HCT116 (cell line): ENCODE data around the gene ICA1. TPM values are rescaled to one million over a fixed set of nuclear protein-coding genes. Genes with fewer than 3 reads are reported as not detected.

Experiments used
- ATAC-seq: fragments of 200-7000 bp; cut with Tn5 transposase; 2 replicates; pipeline ENCODE4 v1.9.1; 2020; ENCODE audit warnings: mild to moderate bottlenecking, moderate library complexity
- BruUV-seq: library from RNA; stranded (reverse); fragments of 400-500 nt; replicated peaks from 2 replicates; lab custom pipeline; 2021; lab: Mats Ljungman, UMichigan
- CTCF ChIA-PET: fragments of 300-600 bp; sonication (Branson Sonifier 250); formaldehyde crosslinking; loops from one replicate; lab custom pipeline; 2021; ENCODE audit warnings: antibody characterized with exemption; lab: Charles Lee
- POLR2A ChIA-PET: fragments of 300-600, 350-600 bp; sonication (Branson Sonifier 250); formaldehyde crosslinking; loops from one replicate; lab custom pipeline; 2021; ENCODE audit warnings: antibody characterized with exemption; lab: Charles Lee
- RAD21 ChIA-PET, 2 experiments: fragments of 300-600 bp; sonication (Branson Sonifier 250); formaldehyde crosslinking; loops; one replicate each; lab custom pipeline; 2023; ENCODE audit warnings: low total read pairs in 2 of 2; ENCODE audit not compliant: uncharacterized antibody in 2 of 2, unreplicated experiment in 2 of 2, low non-redundant PET in 1 of 2; lab: Charles Lee
- DNase-seq: peaks from one replicate; pipeline ENCODE4 v3.0.0-alpha.2; 2010; ENCODE audit warnings: low read depth, low spot score
- H2AFZ ChIP-seq: fragments of 200-600 bp; shearing (Covaris generic), sonication (generic); 2 replicates; pipeline ENCODE4 v1.6.1; 2017; ENCODE audit warnings: low read depth, mixed run types, mixed read lengths, antibody characterized with exemption, low read length; ENCODE audit not compliant: poor library complexity, severe bottlenecking
- H3K27ac ChIP-seq: 2 replicates; pipeline ENCODE4 v1.5.1; 2012; ENCODE audit warnings: low read depth, low read length
- H3K27me3 ChIP-seq: fragments of 200-600 bp; sonication (generic); 2 replicates; pipeline ENCODE4 v1.6.1; 2016; ENCODE audit warnings: mixed run types, low read length, mixed read lengths; ENCODE audit not compliant: insufficient read depth
- H3K36me3 ChIP-seq, 2 experiments: fragments of 200-500 bp in 1 of 2; fragments of 200-600 bp in 1 of 2; sonication (Bioruptor generic) in 1 of 2; sonication (generic) in 1 of 2; 2 replicates each; pipeline versions ENCODE4 v1.5.1 to v1.6.1; 2014 to 2016; ENCODE audit warnings: low read length in 2 of 2, inconsistent platforms in 1 of 2, mixed read lengths in 1 of 2, mixed run types in 1 of 2; ENCODE audit not compliant: insufficient read depth in 2 of 2, control insufficient read depth in 1 of 2
- H3K4me1 ChIP-seq, 2 experiments: fragments of 200-600 bp in 1 of 2; sonication (generic) in 1 of 2; 2 replicates each; pipeline versions ENCODE4 v1.5.1 to v1.6.1; 2012 to 2017; ENCODE audit warnings: low read length in 2 of 2, inconsistent platforms in 1 of 2, mild to moderate bottlenecking in 1 of 2, mixed read lengths in 1 of 2, mixed run types in 1 of 2, moderate library complexity in 1 of 2; ENCODE audit not compliant: insufficient read depth in 2 of 2, control insufficient read depth in 1 of 2
- H3K4me2 ChIP-seq: fragments of 200-600 bp; sonication (generic); 2 replicates; pipeline ENCODE4 v1.6.1; 2017; ENCODE audit warnings: mixed run types, low read length, mixed read lengths
- H3K4me3 ChIP-seq, 2 experiments: fragments of 200-600 bp in 1 of 2; sonication (generic) in 1 of 2; replicated peaks in 1 of 2; 2 replicates each; pipeline ENCODE4 v1.5.1; 2011 to 2016; ENCODE audit warnings: low read length in 2 of 2, control low read depth in 1 of 2, low read depth in 1 of 2, mild to moderate bottlenecking in 1 of 2, mixed read lengths in 1 of 2, mixed run types in 1 of 2
- H3K79me2 ChIP-seq: fragments of 200-600 bp; sonication (generic); 2 replicates; pipeline ENCODE4 v1.6.1; 2017; ENCODE audit warnings: mild to moderate bottlenecking, mixed run types, low read length, moderate library complexity, mixed read lengths; ENCODE audit not compliant: insufficient read depth
- H3K9ac ChIP-seq: fragments of 200-600 bp; sonication (generic); 2 replicates; pipeline ENCODE4 v1.6.1; 2016; ENCODE audit warnings: low read length, mixed read lengths
- H3K9me2 ChIP-seq: fragments of 200-600 bp; sonication (generic), shearing (Covaris generic); 2 replicates; pipeline ENCODE4 v1.6.1; 2017; ENCODE audit warnings: mixed run types, mild to moderate bottlenecking, moderate library complexity; ENCODE audit not compliant: insufficient read depth
- H3K9me3 ChIP-seq, 2 experiments: fragments of 200-500 bp in 1 of 2; fragments of 200-600 bp in 1 of 2; sonication (Bioruptor generic) in 1 of 2; sonication (generic) in 1 of 2; 2 replicates each; pipeline ENCODE4 v1.6.1; 2014 to 2017; ENCODE audit warnings: low read length in 2 of 2, mixed read lengths in 2 of 2, inconsistent platforms in 1 of 2, low read depth in 1 of 2, mild to moderate bottlenecking in 1 of 2, mixed run types in 1 of 2, moderate library complexity in 1 of 2; ENCODE audit not compliant: control insufficient read depth in 1 of 2, insufficient read depth in 1 of 2
- H4K20me1 ChIP-seq: fragments of 200-600 bp; sonication (generic), shearing (Covaris generic); 2 replicates; pipeline ENCODE4 v1.6.1; 2017; ENCODE audit warnings: mixed run types, mild to moderate bottlenecking, moderate library complexity; ENCODE audit not compliant: insufficient read depth
- ATF3 ChIP-seq: IDR thresholded peaks from 2 replicates; pipeline ENCODE4 v1.6.1; 2012
- CEBPB ChIP-seq: IDR thresholded peaks from 2 replicates; pipeline ENCODE4 v1.6.1; 2012; ENCODE audit warnings: low read depth
- EGR1 ChIP-seq: IDR thresholded peaks from 2 replicates; pipeline ENCODE4 v1.6.1; 2012; ENCODE audit warnings: low read depth
- JUND ChIP-seq: IDR thresholded peaks from 2 replicates; pipeline ENCODE4 v1.6.1; 2012
- POLR2A ChIP-seq: IDR thresholded peaks from 2 replicates; pipeline ENCODE4 v1.7.0; 2011; ENCODE audit warnings: borderline replicate concordance; ENCODE audit not compliant: insufficient read depth, insufficient read length; ENCODE audit errors: extremely low read depth
- YY1 ChIP-seq: IDR thresholded peaks from 2 replicates; pipeline ENCODE4 v1.6.1; 2011; ENCODE audit warnings: low read length, low read depth, moderate library complexity, mild to moderate bottlenecking; ENCODE audit not compliant: insufficient replicate concordance; ENCODE audit errors: extremely low read depth
- ZBTB33 ChIP-seq: IDR thresholded peaks from 2 replicates; pipeline ENCODE4 v1.6.1; 2011; ENCODE audit warnings: mild to moderate bottlenecking, low read length, moderate library complexity; ENCODE audit not compliant: insufficient replicate concordance; ENCODE audit errors: extremely low read depth
- intact Hi-C: fragments of 100-400 bp; cut with micrococcal nuclease; formaldehyde crosslinking; loops from 2 replicates; pipeline ENCODE4 v1.10.0; 2022
- total RNA-seq: library from RNA; stranded (reverse); gene quantifications from one replicate; pipeline ENCODE4 v1.2.1, GENCODE V29; 2021; ENCODE audit not compliant: unreplicated experiment

Gene ICA1
- total RNA-seq, 1 experiment from 2014 or later: 16.4 TPM

- BruUV-seq: no TSS peak
- Histone ChIP-seq H2AFZ (no peak overlapping the region), H3K27ac (no peak overlapping the region), H3K9me2 (no peaks in the 10 kb centered on the region), H3K36me3 (no peaks in the 10 kb centered on the region), H3K9me3 (no peaks in the 10 kb centered on the region), H4K20me1 (no peaks in the 10 kb centered on the region), H3K4me1 (no peaks in the 10 kb centered on the region), H3K9ac (no peak overlapping the region), H3K27me3 (no peaks in the 10 kb centered on the region), H3K4me2 (no peak overlapping the region), H3K79me2 (no peaks in the 10 kb centered on the region), H3K4me3 (no peak overlapping the region)
- intact Hi-C loops: no loop called here
- ATAC-seq (no peak), DNase-seq (no peak)
- POLR2A ChIA-PET: no interaction called here
- TF ChIP-seq JUND: no peak
- no peak for TF ChIP-seq ATF3
- TF ChIP-seq CEBPB: no peak
- CTCF ChIA-PET: no interaction called here
- RAD21 ChIA-PET: no interaction called here
Measured at GRCh38 chr7:8184221-8184620, 77.7 kb downstream of the ICA1 start.

- TF ChIP-seq POLR2A: no peak
- TF ChIP-seq ZBTB33: no peak
- no peak for TF ChIP-seq ATF3
- no peak for TF ChIP-seq EGR1
- no peak for TF ChIP-seq YY1
- no TSS peak for BruUV-seq
- H4K20me1 ChIP-seq: no peaks in the 10 kb centered on the region
- no peaks in the 10 kb centered on the region for H3K79me2 ChIP-seq
- ChIA-PET POLR2A (no interaction called here), CTCF (no interaction called here), RAD21 (no interaction called here)
- ATAC-seq (no peak), DNase-seq (no peak)
- H3K9me3 ChIP-seq: no peaks in the 10 kb centered on the region
- H3K36me3 ChIP-seq: no peaks in the 10 kb centered on the region
- H3K4me2 ChIP-seq: no peak overlapping the region
- H3K27ac ChIP-seq: no peak overlapping the region
- no peaks in the 10 kb centered on the region for H3K9me2 ChIP-seq
- no peaks in the 10 kb centered on the region for H3K27me3 ChIP-seq
- H3K4me3 ChIP-seq: no peak overlapping the region
- H3K9ac ChIP-seq: no peak overlapping the region
- no peaks in the 10 kb centered on the region for H3K4me1 ChIP-seq
- no peak overlapping the region for H2AFZ ChIP-seq
- intact Hi-C loops: no loop called here
Measured at GRCh38 chr7:8179486-8179885, 82.5 kb downstream of the ICA1 start.
